HG03108 (cell line): ENCODE results near the gene TIAM1.
"Not testable (repeated sequence)": the region's sequence is repeated elsewhere in the genome, so short reads cannot be mapped to it uniquely, and the experiment has no call there.

Experiments used
- ATAC-seq: cut with Tn5 transposase; IDR thresholded peaks from one replicate; pipeline ENCODE4 v1.9.1; 2021; ENCODE audit warnings: moderate library complexity; ENCODE audit not compliant: unreplicated experiment

Gene TIAM1

GRCh38 chr21:31260790-31261189 is 83.3 kb downstream of the TIAM1 start:
- no peak for ATAC-seq

- ATAC-seq: no peak
Measured at GRCh38 chr21:31258073-31258472, 86.0 kb downstream of the TIAM1 start.

- no peak for ATAC-seq
Measured at GRCh38 chr21:31257265-31257664, 86.8 kb downstream of the TIAM1 start.

- no peak for ATAC-seq
Measured at GRCh38 chr21:31255896-31256295, 88.2 kb downstream of the TIAM1 start.

GRCh38 chr21:31255036-31255435 is 89.0 kb downstream of the TIAM1 start:
- no peak for ATAC-seq

- ATAC-seq: no peak
Measured at GRCh38 chr21:31254131-31254530, 89.9 kb downstream of the TIAM1 start.

- no peak for ATAC-seq
Measured at GRCh38 chr21:31253684-31254083, 90.4 kb downstream of the TIAM1 start.

GRCh38 chr21:31252611-31253010 is 91.5 kb downstream of the TIAM1 start:
- no peak for ATAC-seq

- ATAC-seq: no peak
Measured at GRCh38 chr21:31252091-31252490, 92.0 kb downstream of the TIAM1 start.

- ATAC-seq: no peak
Measured at GRCh38 chr21:31251686-31252085, 92.4 kb downstream of the TIAM1 start.

GRCh38 chr21:31248598-31248997 is 95.5 kb downstream of the TIAM1 start:
- ATAC-seq: no peak

- ATAC-seq: no peak
Measured at GRCh38 chr21:31243611-31244010, 100.5 kb downstream of the TIAM1 start.

GRCh38 chr21:31236528-31236927 is 107.5 kb downstream of the TIAM1 start:
- ATAC-seq: no peak

GRCh38 chr21:31235671-31236450 is 108.2 kb downstream of the TIAM1 start:
- no peak for ATAC-seq

- no peak for ATAC-seq
Measured at GRCh38 chr21:31234936-31235335, 109.1 kb downstream of the TIAM1 start.

- ATAC-seq: no peak
Measured at GRCh38 chr21:31233711-31234110, 110.3 kb downstream of the TIAM1 start.

GRCh38 chr21:31232344-31232743 is 111.7 kb downstream of the TIAM1 start:
- ATAC-seq: no peak

- no peak for ATAC-seq
Measured at GRCh38 chr21:31230937-31231336, 113.1 kb downstream of the TIAM1 start.

GRCh38 chr21:31228723-31229122 is 115.3 kb downstream of the TIAM1 start:
- not testable (repeated sequence) for ATAC-seq

GRCh38 chr21:31225713-31226112 is 118.3 kb downstream of the TIAM1 start:
- ATAC-seq: no peak

GRCh38 chr21:31222142-31222541 is 121.9 kb downstream of the TIAM1 start:
- ATAC-seq: no peak

GRCh38 chr21:31221043-31221442 is 123.0 kb downstream of the TIAM1 start:
- ATAC-seq: no peak

GRCh38 chr21:31220575-31220974 is 123.5 kb downstream of the TIAM1 start:
- no peak for ATAC-seq
